Activated T-helper 1 cell treated with anti-CD3 and anti-CD28 coated beads, Interleukin-12 subunit alpha, Interleukin-12 subunit beta, Interleukin-2, Interleukin-4 antibody, amounts not matched to agents 30 ng/mL and 10 ng/mL and 1 ng/mL, durations not matched to agents 14 hours and 24 hours and 36 hours (primary cell): ENCODE results near the gene COX8C. TPM values are rescaled to one million over a fixed set of nuclear protein-coding genes. Genes with fewer than 3 reads are reported as not detected.

Source experiments
- total RNA-seq: library from RNA; stranded (reverse); gene quantifications from 2 replicates; pipeline ENCODE4 v1.2.3, GENCODE V29; 2022

The COX8C gene
- total RNA-seq, 1 donor from 2014 or later, result not detected

Other genes with a start within 250 kb of the COX8C start
- 71.0 and 77.3 TPM in 2 replicates for gene ITPK1, start 231.3 kb upstream of the COX8C start, total RNA-seq
- gene MOAP1, start 162.3 kb upstream of the COX8C start, total RNA-seq, result 16.8 and 18.4 TPM in 2 replicates
- gene LYSET, start 161.9 kb upstream of the COX8C start, total RNA-seq, result 13.1 and 14.1 TPM in 2 replicates
- gene GON7, start 140.1 kb upstream of the COX8C start, total RNA-seq, result 14.8 and 15.7 TPM in 2 replicates
- gene UBR7, start 139.9 kb upstream of the COX8C start, total RNA-seq, result 30.1 and 32.4 TPM in 2 replicates
- 20.6 and 22.8 TPM in 2 replicates for gene BTBD7, start 14.1 kb upstream of the COX8C start, total RNA-seq
- gene UNC79, start 83.8 kb downstream of the COX8C start, total RNA-seq, result 0.02 and 0.03 TPM in 2 replicates